NCI-H510A (cell line): ENCODE measurements around the gene ICAM5.
"Not testable (repeated sequence)": the region's sequence is repeated elsewhere in the genome, so short reads cannot be mapped to it uniquely, and the experiment has no call there.

Experiments used
- DNase-seq: peaks from one replicate; lab custom pipeline; 2025; lab: John Stamatoyannopoulos, UW

ICAM5 gene

GRCh38 chr19:10270180-10270615, 19.6 kb upstream of the ICAM5 start:
- DNase-seq = no peak

- DNase-seq = no peak
Observed at GRCh38 chr19:10270616-10271394, 18.9 kb upstream of the ICAM5 start, which contains the start of gene ICAM1. TSS of gene ICAM1 (plus strand) at chr19:10271120. CDS start at chr19:10271160, 40 bp downstream.

GRCh38 chr19:10271543-10272086, 18.1 kb upstream of the ICAM5 start:
- no peak for DNase-seq

GRCh38 chr19:10274589-10274988, 15.2 kb upstream of the ICAM5 start:
- no peak for DNase-seq

GRCh38 chr19:10277795-10278589, 11.8 kb upstream of the ICAM5 start:
- no peak for DNase-seq

- DNase-seq = no peak
Observed at GRCh38 chr19:10278935-10279334, 10.8 kb upstream of the ICAM5 start.

- no peak for DNase-seq
Observed at GRCh38 chr19:10279737-10280442, 9.9 kb upstream of the ICAM5 start.

- DNase-seq = not testable (repeated sequence)
Observed at GRCh38 chr19:10282043-10282442, 7.7 kb upstream of the ICAM5 start.

GRCh38 chr19:10283301-10284064, 6.3 kb upstream of the ICAM5 start:
- no peak for DNase-seq

- DNase-seq = no peak
Observed at GRCh38 chr19:10284065-10284959, 5.4 kb upstream of the ICAM5 start.

- DNase-seq = no peak
Observed at GRCh38 chr19:10284960-10285278, 4.8 kb upstream of the ICAM5 start.

GRCh38 chr19:10285393-10285792, 4.4 kb upstream of the ICAM5 start:
- DNase-seq = no peak

GRCh38 chr19:10286803-10287737, 2.7 kb upstream of the ICAM5 start, which contains the start of gene ICAM4:
TSS of gene ICAM4 (plus strand) at chr19:10286955. CDS start at chr19:10287013, 58 bp downstream.
- no peak for DNase-seq

GRCh38 chr19:10288662-10289166, 1.0 kb upstream of the ICAM5 start:
- no peak for DNase-seq

GRCh38 chr19:10289167-10289835, 451 bp upstream of the ICAM5 start:
- DNase-seq = no peak

- DNase-seq = no peak
Observed at GRCh38 chr19:10290357-10290875, 664 bp downstream of the ICAM5 start.

- no peak for DNase-seq
Observed at GRCh38 chr19:10290876-10291553, 1.3 kb downstream of the ICAM5 start.
